HepG2 (cell line): ENCODE measurements around the gene IGLON5. TPM values are rescaled to one million over a fixed set of nuclear protein-coding genes. Genes with fewer than 3 reads are reported as not detected.

Experiments
- ARNT ChIP-seq: fragments of 450-650 bp; IDR thresholded peaks from 2 replicates; pipeline ENCODE4 v1.6.1; 2017
- ATF2 ChIP-seq: sonication (generic); formaldehyde crosslinking; IDR thresholded peaks from 2 replicates; pipeline ENCODE4 v1.4.0; 2020; ENCODE audit warnings: missing genetic modification reagents
- ESRRA ChIP-seq: sonication (generic); formaldehyde crosslinking; IDR thresholded peaks from 2 replicates; pipeline ENCODE4 v1.5.1; 2020; ENCODE audit warnings: mild to moderate bottlenecking, low read depth, missing genetic modification reagents
- FOXJ3 ChIP-seq: sonication (generic); formaldehyde crosslinking; IDR thresholded peaks from 2 replicates; pipeline ENCODE4 v1.4.0; 2020; ENCODE audit warnings: missing genetic modification reagents, mild to moderate bottlenecking, borderline replicate concordance
- HNRNPUL1 ChIP-seq: fragments of 200-400 bp; formaldehyde crosslinking; IDR thresholded peaks from 2 replicates; pipeline ENCODE4 v1.6.1; 2017; ENCODE audit warnings: low read depth, mild to moderate bottlenecking, low read length, moderate library complexity
- IRX3 ChIP-seq: sonication (generic); formaldehyde crosslinking; IDR thresholded peaks from 2 replicates; pipeline ENCODE4 v1.8.1; 2023; ENCODE audit warnings: mild to moderate bottlenecking, low read depth, missing genetic modification reagents, borderline replicate concordance
- KDM2A ChIP-seq: sonication (generic); formaldehyde crosslinking; IDR thresholded peaks from 2 replicates; pipeline ENCODE4 v1.4.0; 2020; ENCODE audit warnings: low read depth, missing genetic modification reagents, borderline replicate concordance
- MAFG ChIP-seq: sonication (generic); formaldehyde crosslinking; IDR thresholded peaks from 2 replicates; pipeline ENCODE4 v1.5.1; 2020; ENCODE audit warnings: mild to moderate bottlenecking, missing genetic modification reagents
- MXD4 ChIP-seq: IDR thresholded peaks from 2 replicates; pipeline ENCODE4 v1.6.1; 2016; ENCODE audit warnings: mild to moderate bottlenecking, missing biosample characterization, missing genetic modification reagents
- NCOR1 ChIP-seq: fragments of 200-600 bp; sonication (generic); IDR thresholded peaks from 2 replicates; pipeline ENCODE4 v1.7.0; 2017; ENCODE audit warnings: antibody characterized with exemption, low read length, borderline replicate concordance
- SAP130 ChIP-seq: IDR thresholded peaks from 2 replicates; pipeline ENCODE4 v1.6.1; 2016; ENCODE audit warnings: low read depth
- SETDB1 ChIP-seq: sonication (generic); formaldehyde crosslinking; IDR thresholded peaks from 2 replicates; pipeline ENCODE4 v1.5.1; 2020; ENCODE audit warnings: missing genetic modification reagents, mild to moderate bottlenecking, borderline replicate concordance
- SIX1 ChIP-seq: sonication (generic); formaldehyde crosslinking; IDR thresholded peaks from 2 replicates; pipeline ENCODE4 v1.4.0; 2020; ENCODE audit warnings: missing genetic modification reagents, borderline replicate concordance
- SP5 ChIP-seq: IDR thresholded peaks from 2 replicates; pipeline ENCODE4 v1.6.1; 2016; ENCODE audit warnings: low read depth, borderline replicate concordance
- SRSF9 ChIP-seq: fragments of 200-400 bp; formaldehyde crosslinking; IDR thresholded peaks from 2 replicates; pipeline ENCODE4 v1.6.1; 2018; ENCODE audit warnings: borderline replicate concordance, mild to moderate bottlenecking, low read depth, low read length; ENCODE audit not compliant: insufficient read depth, poor library complexity, severe bottlenecking
- SSRP1 ChIP-seq: IDR thresholded peaks from 2 replicates; pipeline ENCODE4 v1.6.1; 2016; ENCODE audit warnings: control low read depth
- TFAP4 ChIP-seq: sonication (generic); IDR thresholded peaks from 2 replicates; pipeline ENCODE4 v1.6.1; 2016; ENCODE audit warnings: low read depth, borderline replicate concordance
- TFDP1 ChIP-seq: IDR thresholded peaks from 2 replicates; pipeline ENCODE4 v1.6.1; 2016; ENCODE audit warnings: missing compliant biosample characterization, missing genetic modification reagents, borderline replicate concordance
- THYN1 ChIP-seq: sonication (generic); formaldehyde crosslinking; IDR thresholded peaks from 2 replicates; pipeline ENCODE4 v1.8.1; 2023; ENCODE audit warnings: low read depth, mild to moderate bottlenecking, moderate library complexity, missing genetic modification reagents, borderline replicate concordance
- ZBTB43 ChIP-seq: sonication (generic); formaldehyde crosslinking; conservative IDR thresholded peaks from 2 replicates; pipeline ENCODE4 v1.4.0; 2020; ENCODE audit warnings: missing genetic modification reagents
- ZNF263 ChIP-seq: sonication (generic); formaldehyde crosslinking; IDR thresholded peaks from 2 replicates; pipeline ENCODE4 v1.4.0; 2020; ENCODE audit warnings: missing genetic modification reagents
- ZNF557 ChIP-seq: sonication (generic); formaldehyde crosslinking; IDR thresholded peaks from 2 replicates; pipeline ENCODE4 v1.4.0; 2020; ENCODE audit warnings: missing genetic modification reagents
- ZNF639 ChIP-seq: conservative IDR thresholded peaks from 2 replicates; pipeline ENCODE4 v1.6.1; 2018; ENCODE audit warnings: missing genetic modification reagents
- ZNF891 ChIP-seq: sonication (generic); formaldehyde crosslinking; IDR thresholded peaks from 2 replicates; pipeline ENCODE4 v1.5.0; 2020; ENCODE audit warnings: mild to moderate bottlenecking, missing genetic modification reagents
- polyA plus RNA-seq, 8 experiments: library from polyadenylated mRNA; depleted of rRNA in 3 of 8; stranded (reverse) in 7 of 8; unstranded in 1 of 8; fragments of >200 nt; fragmentation: Illumina TruSeq in 4 of 8; extraction: Trizol in 4 of 8; gene quantifications; 2 replicates each; pipeline versions ENCODE4 v1.2.1 to v1.2.3, GENCODE V29; 2011 to 2016; ENCODE audit warnings: low read depth in 4 of 8, missing spikeins in 1 of 8, mixed read lengths in 1 of 8; ENCODE audit not compliant: insufficient read depth in 1 of 8
- total RNA-seq, 5 experiments: library from RNA; depleted of rRNA; stranded (reverse); fragments of >200 nt; fragmentation: Illumina TruSeq; extraction: Trizol; gene quantifications; 2 replicates each; pipeline ENCODE4 v1.2.3, GENCODE V29; 2016; ENCODE audit warnings: low read depth in 1 of 5

Gene IGLON5
- total and polyA plus RNA-seq, 2 of the 13 experiments (the other 11 are each of a cell fraction or from before 2014, with no cell fraction given) = 0.04 to 5.7 TPM

- TF ChIP-seq TFDP1 (CRISPR knock-in tag) (peak; percentile 25; the same call in 1 of the 2 replicates), ATF2 (CRISPR knock-in tag) (peak; percentile 62; the same call in 1 of the 2 replicates), ESRRA (CRISPR knock-in tag) (peak; percentile 79), FOXJ3 (0 out of 2 replicates have a peak, but pooled peaks have one; percentile 27), ZBTB43 (CRISPR knock-in tag) (0 out of 2 replicates have a peak, but pooled peaks have one; percentile 28), NCOR1 (peak; percentile 94), SRSF9 (no peak), ZNF639 (no peak), KDM2A (0 out of 2 replicates have a peak, but pooled peaks have one; percentile 19), SP5 (peak; percentile 74; the same call in 1 of the 2 replicates), ZNF557 (CRISPR knock-in tag) (no peak), ZNF263 (CRISPR knock-in tag) (no peak), MAFG (no peak), SETDB1 (no peak), ZNF891 (CRISPR knock-in tag) (no peak), TFAP4 (no peak; the same call in 1 of the 2 replicates), ARNT (no peak), MXD4 (CRISPR knock-in tag) (no peak), THYN1 (CRISPR knock-in tag) (no peak), SAP130 (CRISPR knock-in tag) (peak; percentile 80), SIX1 (peak; percentile 85; the same call in 1 of the 2 replicates), HNRNPUL1 (no peak), IRX3 (CRISPR knock-in tag) (no peak), SSRP1 (no peak)
These were observed 44.8 kb downstream of the IGLON5 start (continued) for GRCh38 chr19:51356159-51356801.
